ENCODE data around the gene DNAI7.

DNA sequence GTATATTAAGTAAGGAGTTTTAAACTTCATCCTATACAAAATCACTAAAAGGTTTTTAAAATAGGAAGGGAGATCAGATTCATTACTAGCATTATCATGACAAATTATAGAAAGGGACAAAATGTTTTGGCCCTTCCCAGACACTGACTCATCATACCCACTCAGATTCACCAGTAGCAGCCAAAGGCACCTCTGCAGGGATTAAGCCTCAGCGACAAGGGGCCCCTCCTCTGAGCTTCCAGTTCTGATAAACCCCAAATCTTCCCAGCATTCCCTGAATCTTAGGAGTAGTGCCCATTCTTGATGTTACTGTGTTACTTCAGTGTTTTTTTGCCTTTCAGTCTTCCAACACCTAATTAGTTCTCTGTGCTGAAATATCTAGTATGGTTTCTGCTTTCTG is 41.2 kb upstream of the DNAI7 start:
- TF ChIP-seq, protein P1, sequence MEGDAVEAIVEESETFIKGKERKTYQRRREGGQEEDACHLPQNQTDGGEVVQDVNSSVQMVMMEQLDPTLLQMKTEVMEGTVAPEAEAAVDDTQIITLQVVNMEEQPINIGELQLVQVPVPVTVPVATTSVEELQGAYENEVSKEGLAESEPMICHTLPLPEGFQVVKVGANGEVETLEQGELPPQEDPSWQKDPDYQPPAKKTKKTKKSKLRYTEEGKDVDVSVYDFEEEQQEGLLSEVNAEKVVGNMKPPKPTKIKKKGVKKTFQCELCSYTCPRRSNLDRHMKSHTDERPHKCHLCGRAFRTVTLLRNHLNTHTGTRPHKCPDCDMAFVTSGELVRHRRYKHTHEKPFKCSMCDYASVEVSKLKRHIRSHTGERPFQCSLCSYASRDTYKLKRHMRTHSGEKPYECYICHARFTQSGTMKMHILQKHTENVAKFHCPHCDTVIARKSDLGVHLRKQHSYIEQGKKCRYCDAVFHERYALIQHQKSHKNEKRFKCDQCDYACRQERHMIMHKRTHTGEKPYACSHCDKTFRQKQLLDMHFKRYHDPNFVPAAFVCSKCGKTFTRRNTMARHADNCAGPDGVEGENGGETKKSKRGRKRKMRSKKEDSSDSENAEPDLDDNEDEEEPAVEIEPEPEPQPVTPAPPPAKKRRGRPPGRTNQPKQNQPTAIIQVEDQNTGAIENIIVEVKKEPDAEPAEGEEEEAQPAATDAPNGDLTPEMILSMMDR (conservative IDR thresholded peaks at IDR 0.05; ENCODE audit: low read depth, low read length), result no peak
- TF ChIP-seq EZH2 (IDR thresholded peaks at IDR 0.05; ENCODE audit: low read length, unreplicated experiment), result no peak

All from PC-3 (cell line).